CD14-positive monocyte (primary cell): ENCODE measurements around the gene CERS4. TPM values are rescaled to one million over a fixed set of nuclear protein-coding genes. Genes with fewer than 3 reads are reported as not detected.

Experiments used
- DNase-seq, 3 donors: peaks; one replicate each; pipeline ENCODE4 v3.0.0-alpha.2; 2011 to 2022
- H2AFZ ChIP-seq: 2 replicates; pipeline ENCODE4 v1.6.0; 2012; ENCODE audit warnings: mild to moderate bottlenecking, low read depth, low read length, inconsistent platforms; ENCODE audit not compliant: insufficient read depth, poor library complexity, severe bottlenecking
- H3K27ac ChIP-seq, 2 donors: 1 replicate in 1 of 2; 2 replicates in 1 of 2; pipeline ENCODE4 v1.5.1; 2012 to 2013; ENCODE audit warnings: low read length in 2 of 2, control low read depth in 1 of 2, inconsistent platforms in 1 of 2, low read depth in 1 of 2, mild to moderate bottlenecking in 1 of 2
- H3K27me3 ChIP-seq, 2 donors: one replicate each; pipeline versions ENCODE4 v1.6.0 to v1.6.1; 2011 to 2013; ENCODE audit warnings: low read length in 2 of 2; ENCODE audit not compliant: control insufficient read depth in 2 of 2, insufficient read depth in 2 of 2
- H3K36me3 ChIP-seq, 2 donors: replicated peaks in 1 of 2; 1 replicate in 1 of 2; 2 replicates in 1 of 2; pipeline versions ENCODE4 v1.5.1 to v1.6.1; 2012 to 2013; ENCODE audit warnings: low read length in 2 of 2, control low read depth in 1 of 2, inconsistent platforms in 1 of 2, mild to moderate bottlenecking in 1 of 2; ENCODE audit not compliant: insufficient read depth in 2 of 2, control insufficient read depth in 1 of 2
- H3K4me1 ChIP-seq, 2 donors: 1 replicate in 1 of 2; 2 replicates in 1 of 2; pipeline versions ENCODE4 v1.5.1 to v1.6.1; 2012 to 2013; ENCODE audit warnings: low read length in 2 of 2, control low read depth in 1 of 2, inconsistent platforms in 1 of 2, mild to moderate bottlenecking in 1 of 2, moderate library complexity in 1 of 2; ENCODE audit not compliant: insufficient read depth in 2 of 2, control insufficient read depth in 1 of 2
- H3K4me2 ChIP-seq: replicated peaks from 2 replicates; pipeline ENCODE3; 2012; ENCODE audit warnings: low read length, moderate library complexity, mild to moderate bottlenecking; ENCODE audit not compliant: poor library complexity, severe bottlenecking; ENCODE audit errors: extremely low read depth
- H3K4me3 ChIP-seq, 3 experiments: fragments of 200-600 bp in 1 of 3; sonication (generic) in 1 of 3; replicated peaks in 1 of 3; 1 replicate in 2 of 3; 2 replicates in 1 of 3; pipeline ENCODE4 v1.5.1; 2011 to 2013; ENCODE audit warnings: low read length in 3 of 3, mild to moderate bottlenecking in 3 of 3, control low read depth in 2 of 3, low read depth in 2 of 3, inconsistent platforms in 1 of 3, moderate library complexity in 1 of 3
- H3K79me2 ChIP-seq: 2 replicates; pipeline ENCODE4 v1.6.0; 2012; ENCODE audit warnings: mild to moderate bottlenecking, control low read depth, inconsistent platforms, low read length, moderate library complexity; ENCODE audit not compliant: insufficient read depth
- H3K9ac ChIP-seq: 2 replicates; pipeline ENCODE4 v1.6.0; 2017; ENCODE audit warnings: low read length, mild to moderate bottlenecking; ENCODE audit not compliant: insufficient read depth, poor library complexity, severe bottlenecking
- H3K9me3 ChIP-seq, 2 donors: replicated peaks in 1 of 2; 1 replicate in 1 of 2; 2 replicates in 1 of 2; pipeline versions ENCODE4 v1.5.1 to v1.6.1; 2012 to 2013; ENCODE audit warnings: low read length in 2 of 2, control low read depth in 1 of 2; ENCODE audit not compliant: control insufficient read depth in 1 of 2, insufficient read depth in 1 of 2
- H4K20me1 ChIP-seq: 2 replicates; pipeline ENCODE4 v1.6.0; 2012; ENCODE audit warnings: mild to moderate bottlenecking, low read length, control low read depth, moderate library complexity; ENCODE audit not compliant: insufficient read depth
- H3K27ac Mint-ChIP-seq, 7 donors: one replicate each; pipeline ENCODE4 v1.8.0; 2020; ENCODE audit warnings: mild to moderate bottlenecking in 7 of 7, mixed read lengths in 7 of 7, moderate library complexity in 6 of 7, inconsistent platforms in 2 of 7
- H3K27me3 Mint-ChIP-seq, 3 donors: one replicate each; pipeline ENCODE4 v1.8.0; 2021 to 2022; ENCODE audit warnings: low read depth in 3 of 3, mild to moderate bottlenecking in 3 of 3, mixed read lengths in 3 of 3, moderate library complexity in 3 of 3, inconsistent platforms in 1 of 3
- H3K36me3 Mint-ChIP-seq, 2 donors: one replicate each; pipeline ENCODE4 v1.8.0; 2020; ENCODE audit warnings: mixed read lengths in 2 of 2, inconsistent platforms in 1 of 2, mild to moderate bottlenecking in 1 of 2
- H3K4me1 Mint-ChIP-seq: one replicate; pipeline ENCODE4 v1.8.0; 2020; ENCODE audit warnings: mild to moderate bottlenecking, mixed read lengths
- H3K4me3 Mint-ChIP-seq, 2 donors: one replicate each; pipeline ENCODE4 v1.8.0; 2020; ENCODE audit warnings: mild to moderate bottlenecking in 2 of 2, mixed read lengths in 2 of 2, moderate library complexity in 1 of 2
- H3K9me3 Mint-ChIP-seq, 7 donors: one replicate each; pipeline ENCODE4 v1.8.0; 2020 to 2022; ENCODE audit warnings: mixed read lengths in 7 of 7, mild to moderate bottlenecking in 6 of 7, moderate library complexity in 6 of 7, inconsistent platforms in 2 of 7
- WGBS: methylation state at CpG from one replicate; pipeline ENCODE4 v1.1.5; 2013; ENCODE audit warnings: missing lambda C conversion rate; ENCODE audit not compliant: insufficient coverage; 5-methylcytosine and 5-hydroxymethylcytosine counted together
- intact Hi-C, 2 donors: fragments of 100-400 bp; cut with micrococcal nuclease; formaldehyde crosslinking; loops; one replicate each; pipeline versions ENCODE4 v1.15.0 to v1.15.1; 2023
- polyA plus RNA-seq, 3 donors: library from polyadenylated mRNA; depleted of rRNA in 1 of 3; unstranded in 2 of 3; stranded (reverse) in 1 of 3; fragments of 300-500 nt in 2 of 3; fragments of >200 nt in 1 of 3; fragmentation: Illumina TruSeq in 2 of 3; gene quantifications; 1 replicate in 2 of 3; 2 replicates in 1 of 3; pipeline ENCODE4 v1.2.3, GENCODE V29; 2012 to 2021
- TF ChIP-seq, protein P1 (sequence below): fragments of 200-600 bp; IDR thresholded peaks from one replicate; pipeline ENCODE4 v1.8.0; 2022; ENCODE audit warnings: antibody characterized with exemption, mild to moderate bottlenecking

CERS4 gene
- polyA plus RNA-seq, 3 donors: 11.4 to 12.1 (median 12.0) TPM

GRCh38 chr19:8305798-8306197 lies 96.6 kb downstream of the CERS4 start:
- TF ChIP-seq, protein P1, sequence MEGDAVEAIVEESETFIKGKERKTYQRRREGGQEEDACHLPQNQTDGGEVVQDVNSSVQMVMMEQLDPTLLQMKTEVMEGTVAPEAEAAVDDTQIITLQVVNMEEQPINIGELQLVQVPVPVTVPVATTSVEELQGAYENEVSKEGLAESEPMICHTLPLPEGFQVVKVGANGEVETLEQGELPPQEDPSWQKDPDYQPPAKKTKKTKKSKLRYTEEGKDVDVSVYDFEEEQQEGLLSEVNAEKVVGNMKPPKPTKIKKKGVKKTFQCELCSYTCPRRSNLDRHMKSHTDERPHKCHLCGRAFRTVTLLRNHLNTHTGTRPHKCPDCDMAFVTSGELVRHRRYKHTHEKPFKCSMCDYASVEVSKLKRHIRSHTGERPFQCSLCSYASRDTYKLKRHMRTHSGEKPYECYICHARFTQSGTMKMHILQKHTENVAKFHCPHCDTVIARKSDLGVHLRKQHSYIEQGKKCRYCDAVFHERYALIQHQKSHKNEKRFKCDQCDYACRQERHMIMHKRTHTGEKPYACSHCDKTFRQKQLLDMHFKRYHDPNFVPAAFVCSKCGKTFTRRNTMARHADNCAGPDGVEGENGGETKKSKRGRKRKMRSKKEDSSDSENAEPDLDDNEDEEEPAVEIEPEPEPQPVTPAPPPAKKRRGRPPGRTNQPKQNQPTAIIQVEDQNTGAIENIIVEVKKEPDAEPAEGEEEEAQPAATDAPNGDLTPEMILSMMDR: no peak
- H3K27ac ChIP-seq: no peak overlapping the region
- H3K4me2 ChIP-seq: no peak overlapping the region
- WGBS: no CpG with 5 or more reads among the region's 4 CpGs
- H3K9me3 ChIP-seq: no peaks in the 10 kb centered on the region
- Mint-ChIP-seq H3K9me3 (peaks cover 0 to 3% (median 0%) of the 10 kb centered on the region in 7 donors), H3K27me3 (peaks cover 26 to 63% (median 36%) of the 10 kb centered on the region in 3 donors), H3K36me3 (peaks cover 14 to 29% of the 10 kb centered on the region in 2 donors), H3K4me1 (peaks cover 23% of the 10 kb centered on the region), H3K27ac (no peak overlapping the region), H3K4me3 (peak overlapping the region in 1 of 2 donors; percentile 59)
- H3K4me3 ChIP-seq: no peak overlapping the region
- no peaks in the 10 kb centered on the region for H3K79me2 ChIP-seq
- intact Hi-C loops: no loop called here
- no peak overlapping the region for H2AFZ ChIP-seq
- peaks cover 12 to 13% of the 10 kb centered on the region in 2 donors for H3K4me1 ChIP-seq
- DNase-seq: no peak
- H4K20me1 ChIP-seq: no peaks in the 10 kb centered on the region
- peaks cover 6 to 16% of the 10 kb centered on the region in 2 donors for H3K36me3 ChIP-seq
- peaks cover 0 to 18% of the 10 kb centered on the region in 2 donors for H3K27me3 ChIP-seq
- no peak overlapping the region for H3K9ac ChIP-seq

GRCh38 chr19:8306235-8307054 lies 97.3 kb downstream of the CERS4 start:
- H3K27me3 Mint-ChIP-seq: peaks cover 26 to 62% (median 36%) of the 10 kb centered on the region in 3 donors
- Histone ChIP-seq H3K79me2 (no peaks in the 10 kb centered on the region), H3K4me3 (no peak overlapping the region), H3K4me1 (peaks cover 12 to 13% of the 10 kb centered on the region in 2 donors), H3K36me3 (peaks cover 11 to 22% of the 10 kb centered on the region in 2 donors), H3K27me3 (peaks cover 0 to 18% of the 10 kb centered on the region in 2 donors), H3K4me2 (no peak overlapping the region), H3K9ac (no peak overlapping the region), H3K27ac (no peak overlapping the region), H3K9me3 (no peaks in the 10 kb centered on the region), H4K20me1 (no peaks in the 10 kb centered on the region), H2AFZ (no peak overlapping the region)
- H3K36me3 Mint-ChIP-seq: peaks cover 20 to 35% of the 10 kb centered on the region in 2 donors
- WGBS: 76% methylated on average over 15 of the region's 17 CpGs
- intact Hi-C loops: no loop called here
- no peak overlapping the region for H3K27ac Mint-ChIP-seq
- DNase-seq: no peak
- H3K4me1 Mint-ChIP-seq: peaks cover 23% of the 10 kb centered on the region
- peaks cover 0 to 3% (median 0%) of the 10 kb centered on the region in 7 donors for H3K9me3 Mint-ChIP-seq
- H3K4me3 Mint-ChIP-seq: peak overlapping the region in 1 of 2 donors; percentile 59
- TF ChIP-seq, protein P1: no peak
